NCI-H2227 (cell line): ENCODE measurements around the gene NUB1.

ENCODE experiments used
- DNase-seq: peaks from one replicate; lab custom pipeline; 2025; ENCODE audit not compliant: unreplicated experiment; lab: John Stamatoyannopoulos, UW

NUB1 gene

DNA sequence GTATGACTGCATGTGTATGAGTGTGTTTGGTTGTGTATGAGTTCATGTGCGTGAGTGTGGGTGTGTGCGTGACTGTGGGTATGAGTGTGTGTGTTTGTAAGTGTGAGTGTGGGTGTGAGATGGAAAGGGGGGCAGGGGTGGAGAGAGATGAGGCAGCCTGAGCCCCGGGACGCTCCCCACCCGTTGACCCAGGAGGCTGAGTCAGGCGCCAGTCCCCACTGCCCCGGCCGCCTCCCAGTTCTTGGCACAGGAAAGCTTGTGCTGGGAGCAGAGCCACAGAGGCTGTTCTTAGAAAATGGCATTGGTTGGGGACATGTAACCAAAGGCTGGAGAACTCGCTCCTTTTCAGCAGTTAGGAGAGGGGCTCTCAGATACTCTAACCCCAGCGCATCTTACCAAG, 27.8 kb upstream of the NUB1 start:
- no peak for DNase-seq

GRCh38 chr7:151314401-151314800, 27.2 kb upstream of the NUB1 start:
- no peak for DNase-seq

GRCh38 chr7:151315038-151315655, 26.5 kb upstream of the NUB1 start:
- DNase-seq: peak; percentile 88

- no peak for DNase-seq
Observed at GRCh38 chr7:151316896-151317295, 24.7 kb upstream of the NUB1 start.

GRCh38 chr7:151317936-151318335, 23.7 kb upstream of the NUB1 start:
- no peak for DNase-seq

DNA sequence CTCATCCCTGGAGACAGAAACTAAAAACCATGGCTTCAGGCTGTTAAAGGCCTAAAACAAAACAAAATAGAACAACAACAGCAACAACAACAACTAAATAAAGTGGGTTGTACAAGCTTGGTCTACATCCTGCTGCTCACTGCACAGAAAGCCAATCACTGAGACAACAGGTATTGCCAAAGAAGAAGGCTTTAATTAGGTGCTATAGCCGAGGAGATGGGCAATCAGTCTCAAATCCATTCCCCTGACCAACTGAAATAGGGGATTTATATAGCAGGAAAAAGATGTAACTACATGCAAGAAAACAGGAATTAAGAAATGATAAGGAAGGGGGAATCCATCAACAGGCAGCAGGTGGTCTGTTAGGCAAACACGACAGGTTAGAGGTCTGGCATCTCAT, 22.4 kb upstream of the NUB1 start:
- DNase-seq: no peak

GRCh38 chr7:151320263-151320845, 21.3 kb upstream of the NUB1 start:
- no peak for DNase-seq

DNA sequence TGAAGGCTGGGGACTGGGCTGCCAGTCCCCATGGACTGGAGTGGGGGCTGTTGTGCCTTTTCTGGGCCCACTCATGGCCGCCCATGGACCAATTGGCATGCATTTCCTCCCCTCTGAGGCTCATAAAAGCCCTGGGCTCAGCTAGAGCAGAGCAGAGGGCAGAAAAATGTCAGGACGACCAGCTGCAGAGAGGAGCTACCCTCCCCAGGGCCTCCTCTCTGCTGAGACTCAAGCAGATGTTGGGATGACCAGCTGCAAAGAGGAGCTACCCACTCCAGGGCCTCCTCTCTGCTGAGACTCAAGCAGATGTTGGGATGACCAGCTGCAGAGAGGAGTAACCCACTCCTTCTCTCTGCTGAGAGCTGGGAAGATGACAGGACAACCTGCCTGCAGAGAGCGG, 20.3 kb upstream of the NUB1 start:
- DNase-seq: no peak

- DNase-seq: no peak
Observed at GRCh38 chr7:151322906-151323305, 18.7 kb upstream of the NUB1 start.

GRCh38 chr7:151327022-151327421, 14.6 kb upstream of the NUB1 start:
- no peak for DNase-seq

DNA sequence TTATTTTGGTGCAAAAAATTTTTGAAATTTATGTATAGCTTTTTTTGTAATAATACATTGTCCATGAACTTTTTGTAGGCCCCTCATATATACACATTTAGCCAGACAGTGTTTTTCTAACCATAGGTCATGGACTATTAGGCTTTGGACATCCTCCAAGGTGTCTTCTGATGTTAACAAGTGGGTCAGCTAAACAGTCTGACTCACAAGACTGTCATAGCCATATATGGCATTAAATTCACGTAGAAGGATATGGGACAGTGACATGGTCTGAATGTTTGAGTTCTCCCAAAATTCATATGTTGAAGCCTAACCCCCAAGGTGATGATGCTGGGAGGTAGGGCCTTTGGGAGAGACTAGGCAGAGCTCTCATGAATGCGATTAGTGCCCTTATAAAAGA, 14.0 kb upstream of the NUB1 start:
- DNase-seq: no peak

DNA sequence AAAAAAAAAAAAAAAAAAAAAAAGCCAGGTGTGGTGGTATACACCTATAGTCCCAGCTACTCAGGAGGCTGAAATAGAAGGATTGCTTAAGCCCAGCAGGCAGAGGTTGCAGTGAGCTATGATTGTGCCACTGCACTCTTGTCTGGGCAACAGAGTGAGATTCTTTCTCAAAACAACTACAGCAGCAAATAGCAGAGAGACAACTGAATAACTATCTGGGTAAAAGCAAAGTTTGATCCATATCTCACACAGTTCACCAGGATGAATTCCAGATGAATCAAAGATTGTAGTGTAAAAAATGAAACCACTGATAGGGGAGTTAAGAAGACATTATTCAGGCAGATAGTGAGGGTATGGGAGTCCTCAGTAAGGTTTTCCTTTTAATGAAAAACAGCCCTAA, 11.4 kb upstream of the NUB1 start:
- no peak for DNase-seq

GRCh38 chr7:151330661-151331060, 11.0 kb upstream of the NUB1 start:
- no peak for DNase-seq

DNA sequence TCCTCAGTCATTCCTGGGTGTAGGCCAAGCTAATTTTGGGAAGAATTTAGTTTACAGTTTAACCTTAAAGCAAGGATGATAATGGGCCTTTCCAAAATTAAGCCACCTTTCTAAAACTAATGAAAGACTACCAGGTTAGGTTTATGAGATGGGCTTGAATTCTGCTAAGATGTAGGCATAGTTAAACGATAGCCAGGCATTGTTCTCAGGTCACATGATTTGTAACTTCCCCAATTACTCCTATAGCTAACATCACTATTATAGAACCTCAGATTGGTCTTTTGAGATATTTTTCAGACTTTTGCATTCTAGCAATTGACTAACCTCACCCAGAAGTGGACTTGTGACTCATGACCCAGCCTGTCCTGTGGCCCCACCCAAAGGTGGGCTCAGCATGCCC, 7.0 kb upstream of the NUB1 start:
- DNase-seq: no peak

DNA sequence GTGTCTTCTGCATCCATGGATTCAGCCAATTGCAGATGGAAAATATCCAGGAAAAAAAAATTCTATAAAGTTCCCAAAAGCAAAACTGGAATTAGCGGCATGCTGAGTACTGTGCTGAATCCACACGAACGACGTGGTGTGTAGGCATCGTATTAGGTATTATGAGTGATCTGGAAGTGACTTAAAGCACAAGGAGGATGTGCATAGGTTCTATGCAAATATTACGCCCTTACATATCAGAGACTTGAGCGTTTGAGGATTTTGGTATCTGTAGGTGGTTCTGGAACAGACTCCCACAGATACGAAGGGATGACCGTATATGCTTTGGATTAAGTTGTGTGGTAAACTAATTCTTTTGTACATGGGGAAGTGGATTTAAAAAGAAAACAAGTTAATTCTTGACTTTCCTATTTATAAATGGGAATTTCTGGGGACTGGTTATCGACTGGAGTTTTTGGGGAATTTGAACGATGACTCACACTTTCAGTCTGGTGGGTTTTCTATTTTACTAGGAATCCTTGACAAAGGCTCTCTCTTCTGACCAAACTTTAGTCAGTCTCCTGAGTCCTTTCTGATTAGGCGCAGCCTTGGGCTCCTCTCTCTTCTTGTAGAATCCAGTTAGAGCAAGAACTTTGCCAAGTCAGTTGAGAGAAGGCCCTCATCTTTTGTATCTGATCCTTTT, 5.4 kb upstream of the NUB1 start:
- no peak for DNase-seq

- DNase-seq: no peak
Observed at GRCh38 chr7:151337346-151337745, 4.3 kb upstream of the NUB1 start.

GRCh38 chr7:151338809-151339208, 2.8 kb upstream of the NUB1 start:
- no peak for DNase-seq

GRCh38 chr7:151339651-151340382, 1.8 kb upstream of the NUB1 start:
- DNase-seq: no peak

DNA sequence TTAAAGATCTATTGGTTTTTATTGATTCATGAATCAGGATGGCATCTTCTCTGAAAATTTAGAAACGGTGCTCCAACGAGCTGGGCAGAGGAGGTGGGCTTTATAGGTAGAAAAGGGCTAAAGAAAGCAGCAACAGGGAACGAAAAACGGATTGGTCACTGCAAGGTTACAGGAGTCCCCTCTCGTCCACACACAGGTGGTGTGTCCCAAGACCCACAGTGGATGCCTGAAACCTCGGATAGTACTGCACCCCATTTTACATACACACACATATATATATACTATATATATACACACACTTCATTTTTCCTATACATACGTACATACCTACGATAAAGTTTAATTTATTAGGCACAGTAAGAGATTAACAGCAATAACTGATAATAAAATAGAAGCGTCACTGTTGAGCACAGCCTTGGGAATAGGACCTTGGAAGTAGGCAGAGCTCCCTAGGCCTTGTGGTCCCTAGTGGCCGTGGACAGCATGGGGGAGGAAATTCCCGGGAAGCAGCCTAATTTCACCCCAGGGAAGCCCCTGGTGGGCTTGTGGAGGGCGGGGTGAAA, 737 bp upstream of the NUB1 start:
- no peak for DNase-seq

GRCh38 chr7:151342102-151342646, 562 bp downstream of the NUB1 start:
- DNase-seq: no peak

- DNase-seq: peak; percentile 15
Observed at GRCh38 chr7:151342811-151343210, 1.2 kb downstream of the NUB1 start.
